A549 treated with Hydrocortisone at 1 μM for 4 hours (cell line): ENCODE data around the gene PSEN2. TPM values are rescaled to one million over a fixed set of nuclear protein-coding genes. Genes with fewer than 3 reads are reported as not detected.

ENCODE experiments used
- total RNA-seq: library from RNA; stranded (reverse); fragments of 200-300 nt; extraction: Qiagen RNA extraction; gene quantifications from 5 replicates; pipeline ENCODE4 v1.2.3, GENCODE V29; 2022

The PSEN2 gene
- 27.9 to 32.3 TPM (median 29.9 TPM) in 5 replicates for total RNA-seq

DNA sequence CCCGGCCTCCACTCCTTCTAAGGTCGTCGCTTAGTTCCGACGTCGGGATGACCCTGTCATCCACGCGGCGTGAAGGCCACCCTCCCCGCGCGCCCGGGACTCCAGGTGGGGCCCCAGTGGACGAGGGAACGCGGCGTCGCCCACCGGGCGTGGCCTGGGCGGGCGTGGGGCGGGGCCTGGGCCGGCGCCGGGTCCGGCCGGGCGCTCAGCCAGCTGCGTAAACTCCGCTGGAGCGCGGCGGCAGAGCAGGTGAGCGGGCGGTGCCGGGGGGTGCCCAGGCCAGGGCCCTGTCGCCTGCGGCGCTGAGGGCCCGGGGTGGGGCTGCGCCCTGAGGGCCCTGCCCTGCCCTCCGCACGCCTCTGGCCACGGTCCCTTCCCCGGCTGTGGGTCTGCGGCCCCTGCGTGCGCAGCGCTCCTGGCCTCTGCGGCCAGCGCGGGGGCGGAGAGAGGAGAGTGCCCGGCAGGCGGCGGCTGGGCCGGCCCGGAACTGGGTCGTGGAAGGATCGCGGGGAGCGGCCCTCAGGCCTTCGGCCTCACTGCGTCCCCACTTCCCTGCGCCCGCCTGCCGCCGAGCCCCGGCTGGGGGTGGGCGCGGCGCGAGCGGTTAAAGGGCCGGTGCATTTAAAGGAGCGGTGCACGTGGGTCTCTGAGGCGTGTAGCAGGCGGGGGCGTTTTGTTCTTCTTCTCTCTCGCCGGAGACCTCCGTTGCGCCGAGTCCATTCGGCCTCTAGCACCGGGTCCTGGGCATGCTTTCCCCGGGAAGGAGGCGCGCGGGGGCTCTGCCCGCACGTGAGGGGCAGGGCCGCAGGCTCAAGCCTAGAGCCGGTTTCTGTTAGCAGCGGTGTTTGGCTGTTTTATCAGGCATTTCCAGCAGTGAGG, at the start of gene PSEN2:
Gene PSEN2 (plus strand): TSS at position 216 of the 879 bp plus-strand sequence. CDS start 11,292 bp downstream, outside the sequence.

DNA sequence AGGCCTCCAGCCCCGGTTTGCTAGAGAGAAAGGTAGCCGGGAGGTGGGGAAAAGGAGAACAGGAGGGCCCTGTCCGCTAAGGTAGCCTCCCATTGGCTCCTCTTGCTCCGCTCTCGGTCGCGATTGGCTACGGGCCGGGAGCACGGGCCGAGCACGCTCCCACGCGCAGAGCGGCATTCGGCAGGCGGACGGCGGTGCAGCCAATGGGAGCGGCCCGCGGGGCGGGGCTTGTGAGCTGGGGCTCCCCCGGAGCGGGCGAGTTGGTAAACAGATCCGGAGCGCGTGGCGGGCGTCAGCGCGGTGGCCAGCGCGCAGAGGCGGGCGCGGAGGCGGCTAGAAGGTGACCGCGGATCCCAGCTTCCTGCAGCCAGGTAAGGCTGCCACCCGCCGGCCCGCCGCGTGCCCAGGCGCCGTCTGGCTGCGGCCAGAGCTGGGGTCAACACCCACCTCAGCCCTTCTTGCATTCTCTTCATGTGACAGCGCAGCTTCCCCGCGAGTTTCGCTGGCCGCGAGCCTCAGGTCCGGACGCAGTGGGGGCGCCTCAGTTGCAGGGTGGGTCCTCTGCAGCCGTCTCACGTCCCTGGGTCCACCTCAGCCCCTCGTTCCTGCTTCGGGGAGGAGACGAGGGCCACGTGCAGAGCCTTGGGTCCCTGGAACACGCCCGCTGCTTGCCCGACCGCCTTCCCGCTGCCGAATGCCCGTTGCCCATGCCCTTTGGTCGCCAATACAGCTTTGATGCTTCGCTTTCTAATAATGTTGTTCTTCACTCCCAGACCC, 69.8 kb downstream of the PSEN2 start, which contains the start of gene COQ8A:
Gene COQ8A (plus strand): TSS at position 266 of the 777 bp plus-strand sequence. CDS start 21,092 bp downstream, outside the sequence.

Other genes with a start within 250 kb of the PSEN2 start
- gene ITPKB, start 131.3 kb upstream of the PSEN2 start, total RNA-seq: 1.9 to 3.0 TPM (median 2.6 TPM) in 5 replicates
- 17.6 to 19.0 TPM (median 18.2 TPM) in 5 replicates for gene COQ8A, start 69.7 kb downstream of the PSEN2 start, total RNA-seq